Stimulated activated naive CD8-positive, alpha-beta T cell treated with anti-CD3 and anti-CD28 coated beads, Interleukin-15, amount 100 ng/mL, for 72 hours (primary cell): ENCODE results near the gene IHH.

ENCODE experiments used
- ATAC-seq: fragments of 150-1000 bp; cut with Tn5 transposase; 2 replicates; pipeline ENCODE4 v1.10.0; 2021; ENCODE audit warnings: mild to moderate bottlenecking, moderate library complexity
- DNase-seq, 2 donors: peaks; one replicate each; pipeline ENCODE4 v3.0.0; 2021 to 2022
- H3K27ac Mint-ChIP-seq, 2 donors: one replicate each; pipeline ENCODE4 v1.8.0; 2022; ENCODE audit warnings: mild to moderate bottlenecking in 2 of 2, mixed read lengths in 2 of 2, moderate library complexity in 2 of 2
- H3K27me3 Mint-ChIP-seq: one replicate; pipeline ENCODE4 v1.8.0; 2022; ENCODE audit warnings: mixed read lengths
- H3K4me1 Mint-ChIP-seq: one replicate; pipeline ENCODE4 v1.8.0; 2022; ENCODE audit warnings: mild to moderate bottlenecking, mixed read lengths
- H3K4me3 Mint-ChIP-seq, 2 donors: one replicate each; pipeline ENCODE4 v1.8.0; 2022; ENCODE audit warnings: mild to moderate bottlenecking in 2 of 2, mixed read lengths in 2 of 2, moderate library complexity in 1 of 2
- H3K9me3 Mint-ChIP-seq, 2 donors: one replicate each; pipeline ENCODE4 v1.8.0; 2022; ENCODE audit warnings: mixed read lengths in 2 of 2

Gene IHH

DNA sequence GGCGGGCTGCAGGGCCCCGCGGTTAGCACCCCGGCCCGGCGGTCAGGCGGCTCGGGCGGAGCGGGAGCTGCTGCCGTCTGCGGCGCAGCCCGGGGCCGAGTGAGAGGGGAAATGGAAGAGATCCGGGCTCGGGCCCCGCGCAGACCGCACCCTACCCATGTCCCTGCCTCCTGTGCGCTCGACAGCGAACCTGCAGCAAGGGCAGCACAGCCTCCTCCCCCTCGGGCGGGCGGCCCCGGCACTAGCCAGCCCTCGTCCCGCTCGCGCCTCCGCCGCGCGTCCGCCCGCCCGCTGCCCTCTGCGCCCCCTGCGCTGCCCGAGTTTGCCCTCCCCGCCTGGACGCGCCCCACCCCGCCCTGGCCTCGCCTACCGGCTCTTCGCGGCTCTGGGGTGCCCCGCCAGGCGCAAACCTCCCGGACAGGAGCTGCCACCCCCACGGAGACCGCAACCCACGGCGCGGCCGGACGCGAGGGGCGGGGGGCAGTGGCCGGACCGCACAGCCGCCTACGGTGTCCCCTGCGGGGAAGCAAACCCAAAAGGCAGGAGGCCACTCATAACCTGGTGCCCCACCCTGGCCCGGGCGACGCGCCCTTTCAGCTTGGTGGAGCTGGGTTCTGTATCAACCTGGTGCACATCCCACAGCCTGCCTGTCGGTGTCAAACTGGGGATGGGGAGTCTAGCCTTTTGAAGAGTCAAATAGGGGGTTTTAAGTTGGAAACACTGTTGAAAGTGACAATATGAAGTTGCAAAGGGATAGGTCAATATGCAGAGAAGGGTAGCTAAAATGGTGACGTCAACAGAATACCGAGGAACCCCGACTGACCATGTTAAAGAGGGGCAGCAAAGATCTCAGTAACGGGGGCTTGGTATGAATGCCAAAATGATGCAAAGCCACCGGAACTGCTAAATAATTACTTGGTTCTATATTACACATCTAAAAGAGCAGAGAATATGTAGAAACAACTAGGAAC is at the start of gene IHH:
IHH (minus strand) TSS at position 101 of the 971 bp plus-strand sequence. CDS start 454 bp downstream, outside the sequence.
- DNase-seq (peak in 1 of 2 donors; percentile 10), ATAC-seq (peak; percentile 36)
- peak within 1 kb of the TSS; percentile 67 to 75 for H3K4me3 Mint-ChIP-seq
- no peaks in the 10 kb centered on the region for H3K9me3 Mint-ChIP-seq
- H3K27me3 Mint-ChIP-seq = peaks cover 87% of the 10 kb centered on the region
- H3K4me1 Mint-ChIP-seq = peaks cover 30% of the 10 kb centered on the region
- H3K27ac Mint-ChIP-seq = peak within 1 kb of the TSS in 1 of 2 donors; percentile 48

DNA sequence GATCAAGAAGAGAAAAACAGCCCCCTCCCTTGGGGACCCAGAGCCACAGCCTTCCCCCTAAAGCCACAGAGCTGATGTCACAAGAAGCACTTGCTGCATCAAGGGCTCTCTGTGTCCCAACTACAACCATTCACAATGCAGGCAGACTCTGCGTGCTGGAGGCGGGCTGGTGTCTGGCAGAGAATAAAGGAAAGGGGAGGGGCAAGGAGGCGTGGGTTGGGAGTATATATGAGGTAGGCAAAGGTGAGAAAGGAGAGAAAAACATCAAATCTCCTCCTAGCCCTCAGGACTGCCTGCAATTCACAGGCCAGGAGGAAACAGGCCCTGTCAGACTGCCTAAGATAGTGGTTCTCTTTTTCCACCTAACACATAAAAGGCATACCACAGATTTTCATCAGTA is 48.8 kb upstream of the IHH start:
- no peaks in the 10 kb centered on the region for H3K27me3 Mint-ChIP-seq
- H3K9me3 Mint-ChIP-seq = no peaks in the 10 kb centered on the region
- peak; percentile 68 to 70 for DNase-seq
- H3K4me3 Mint-ChIP-seq = peak overlapping the region; percentile 31 to 69
- peak overlapping the region; percentile 79 to 89 for H3K27ac Mint-ChIP-seq
- H3K4me1 Mint-ChIP-seq = peaks cover 61% of the 10 kb centered on the region
- peak; percentile 96 for ATAC-seq

- Mint-ChIP-seq H3K4me3 (no peak overlapping the region), H3K27me3 (no peaks in the 10 kb centered on the region), H3K9me3 (no peaks in the 10 kb centered on the region), H3K4me1 (peaks cover 68% of the 10 kb centered on the region), H3K27ac (peak overlapping the region in 1 of 2 donors; percentile 21)
- DNase-seq = no peak
- ATAC-seq = no peak
Measured at GRCh38 chr2:219107758-219108157, 47.0 kb upstream of the IHH start.

DNA sequence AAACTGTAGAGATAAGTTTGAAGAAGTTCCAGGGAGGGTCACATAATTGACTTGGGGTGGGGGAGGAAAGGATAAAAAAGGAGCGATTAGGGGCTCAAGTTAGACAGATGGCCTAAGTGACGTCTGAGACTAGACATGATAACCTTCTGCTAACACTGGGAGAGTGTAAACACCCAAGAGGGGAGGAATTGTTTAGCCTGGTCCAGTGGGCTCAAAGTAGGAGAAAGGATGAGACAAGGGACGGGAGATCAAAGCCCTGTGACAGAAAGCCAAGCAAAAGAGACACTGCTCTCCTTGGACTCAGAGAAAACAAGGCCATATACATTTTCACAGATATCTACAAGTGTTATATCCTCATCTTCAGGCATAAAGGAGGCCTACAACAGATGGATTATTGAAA is 45.5 kb upstream of the IHH start:
- Mint-ChIP-seq H3K27ac (no peak overlapping the region), H3K4me3 (no peak overlapping the region), H3K9me3 (no peaks in the 10 kb centered on the region), H3K4me1 (peaks cover 63% of the 10 kb centered on the region), H3K27me3 (no peaks in the 10 kb centered on the region)
- no peak for ATAC-seq
- DNase-seq = no peak

GRCh38 chr2:219104107-219105035 is 43.6 kb upstream of the IHH start:
- DNase-seq = peak; percentile 10 to 18
- Mint-ChIP-seq H3K4me3 (peak overlapping the region in 1 of 2 donors; percentile 41), H3K9me3 (no peaks in the 10 kb centered on the region), H3K4me1 (peaks cover 48% of the 10 kb centered on the region), H3K27me3 (no peaks in the 10 kb centered on the region), H3K27ac (peak overlapping the region in 1 of 2 donors; percentile 82)
- ATAC-seq = peak; percentile 76

DNA sequence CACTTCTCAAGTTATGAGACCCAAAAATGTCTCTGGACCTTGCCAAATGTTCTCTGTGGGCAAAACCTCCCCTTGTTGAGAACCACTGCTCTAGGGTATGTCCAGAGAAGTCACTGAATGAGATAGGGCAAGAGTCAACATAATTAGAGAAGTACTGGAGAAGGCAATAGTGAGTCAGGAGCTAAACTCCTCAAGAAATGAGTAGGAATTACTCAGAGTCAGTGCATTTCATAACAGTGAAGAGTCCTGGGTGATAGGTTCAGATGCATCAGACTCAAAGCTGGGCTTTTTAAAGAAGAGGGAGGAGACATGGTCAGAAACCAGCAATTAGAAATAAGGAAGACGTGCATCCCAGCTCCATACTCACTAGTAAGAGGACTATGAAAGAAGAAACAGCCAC is 38.6 kb upstream of the IHH start:
- H3K9me3 Mint-ChIP-seq = no peaks in the 10 kb centered on the region
- DNase-seq (no peak), ATAC-seq (no peak)
- H3K4me3 Mint-ChIP-seq = no peak overlapping the region
- H3K27ac Mint-ChIP-seq = no peak overlapping the region
- no peaks in the 10 kb centered on the region for H3K27me3 Mint-ChIP-seq
- peaks cover 6% of the 10 kb centered on the region for H3K4me1 Mint-ChIP-seq

GRCh38 chr2:219095406-219095935 is 34.8 kb upstream of the IHH start:
- Mint-ChIP-seq H3K4me3 (no peak overlapping the region), H3K4me1 (no peaks in the 10 kb centered on the region), H3K27ac (no peak overlapping the region), H3K27me3 (no peaks in the 10 kb centered on the region), H3K9me3 (no peaks in the 10 kb centered on the region)
- DNase-seq (no peak), ATAC-seq (no peak)

GRCh38 chr2:219094171-219094570 is 33.5 kb upstream of the IHH start:
- no peak overlapping the region for H3K4me3 Mint-ChIP-seq
- H3K9me3 Mint-ChIP-seq = no peaks in the 10 kb centered on the region
- H3K27ac Mint-ChIP-seq = no peak overlapping the region
- ATAC-seq (no peak), DNase-seq (no peak)
- no peaks in the 10 kb centered on the region for H3K27me3 Mint-ChIP-seq
- no peaks in the 10 kb centered on the region for H3K4me1 Mint-ChIP-seq

DNA sequence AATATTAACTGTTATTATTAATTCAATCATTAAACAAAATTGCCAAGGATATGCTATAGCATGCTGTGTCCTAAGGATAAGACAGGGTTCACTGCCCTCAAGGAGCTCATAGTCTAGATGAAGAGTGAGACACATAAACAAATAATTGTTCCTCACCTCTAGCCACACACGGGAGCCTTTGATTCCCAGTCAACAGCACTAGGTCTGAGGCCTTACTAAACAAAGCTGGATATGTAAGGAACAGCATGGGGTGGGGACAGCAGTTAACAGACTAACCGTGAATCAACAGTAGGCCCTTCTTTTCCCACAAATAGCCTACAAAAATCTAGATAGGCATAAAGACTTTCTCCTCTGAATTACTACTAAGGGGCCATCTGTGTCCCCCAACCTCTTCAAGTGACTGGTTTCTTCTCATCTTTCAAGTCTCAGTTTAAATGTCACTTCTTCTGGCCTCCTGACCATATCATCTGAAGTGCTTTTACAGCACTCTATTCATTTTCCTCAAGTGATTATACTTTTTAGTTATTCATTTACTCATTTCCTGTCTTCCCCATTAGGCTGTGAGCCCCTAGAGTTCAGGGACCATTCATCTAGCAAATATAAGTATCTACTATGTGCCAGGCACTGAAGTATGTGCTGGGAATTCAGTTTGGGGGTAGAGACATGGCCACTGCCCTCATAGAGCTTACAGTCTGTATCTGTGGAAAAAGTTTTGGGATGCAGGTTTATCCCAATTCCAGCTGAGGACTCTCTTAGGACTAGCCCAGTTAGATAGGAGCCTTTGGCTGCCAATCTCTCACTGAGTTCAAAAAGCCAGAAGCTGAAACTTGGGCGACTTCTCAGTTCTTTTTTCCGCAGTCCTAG is 29.9 kb upstream of the IHH start:
- Mint-ChIP-seq H3K27ac (no peak overlapping the region), H3K4me3 (no peak overlapping the region), H3K4me1 (peaks cover 16% of the 10 kb centered on the region), H3K9me3 (no peaks in the 10 kb centered on the region), H3K27me3 (no peaks in the 10 kb centered on the region)
- DNase-seq = no peak
- ATAC-seq = no peak

GRCh38 chr2:219089330-219089729 is 28.6 kb upstream of the IHH start:
- Mint-ChIP-seq H3K27ac (no peak overlapping the region), H3K4me1 (peaks cover 16% of the 10 kb centered on the region), H3K9me3 (no peaks in the 10 kb centered on the region), H3K4me3 (no peak overlapping the region), H3K27me3 (no peaks in the 10 kb centered on the region)
- DNase-seq = no peak
- ATAC-seq = no peak

GRCh38 chr2:219087848-219088247 is 27.1 kb upstream of the IHH start:
- Mint-ChIP-seq H3K27ac (no peak overlapping the region), H3K9me3 (no peaks in the 10 kb centered on the region), H3K4me1 (peaks cover 16% of the 10 kb centered on the region), H3K4me3 (no peak overlapping the region), H3K27me3 (no peaks in the 10 kb centered on the region)
- DNase-seq = no peak
- no peak for ATAC-seq

DNA sequence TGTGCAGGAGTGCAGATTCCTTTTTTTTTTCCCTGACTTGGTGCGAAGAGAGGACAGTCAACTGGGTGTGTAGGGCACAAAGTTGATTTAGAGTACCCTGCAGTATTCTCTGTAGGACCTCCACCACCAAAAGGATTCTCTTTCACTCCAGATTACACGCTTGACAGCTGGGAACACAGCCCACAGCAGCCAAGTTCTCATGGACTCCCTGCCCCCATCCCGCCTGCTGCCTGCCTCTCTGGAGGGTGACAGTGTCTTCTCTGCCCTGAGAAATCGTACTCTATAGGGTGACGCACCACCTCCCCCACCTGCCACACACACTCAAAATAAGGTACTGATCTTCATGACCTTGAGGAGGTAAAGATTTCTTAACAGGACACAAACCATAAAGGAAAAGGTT is 26.6 kb upstream of the IHH start:
- ATAC-seq = no peak
- H3K4me3 Mint-ChIP-seq = no peak overlapping the region

DNA sequence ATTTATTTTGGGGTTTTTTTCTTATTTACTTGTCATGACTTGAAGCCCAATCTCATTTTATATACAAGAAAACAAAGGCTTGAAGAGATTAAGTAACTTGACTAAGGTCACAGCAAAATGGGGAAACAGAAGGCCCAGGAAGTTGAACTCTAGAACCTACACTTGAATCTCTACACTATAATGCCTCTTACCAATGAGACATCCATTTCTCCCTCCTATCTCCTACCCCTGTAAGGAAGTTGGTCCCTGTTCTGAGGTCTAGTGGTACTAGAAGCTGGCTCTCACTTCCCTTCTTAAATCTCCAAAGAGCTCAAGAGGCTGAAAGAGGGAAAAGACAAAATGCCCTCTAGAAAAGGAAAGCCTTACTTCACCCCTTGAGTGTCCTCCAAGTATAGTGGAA is 25.5 kb upstream of the IHH start:
- no peak overlapping the region for H3K27ac Mint-ChIP-seq

More for the DNA sequence above, 26.6 kb upstream of the IHH start:
- no peaks in the 10 kb centered on the region for H3K9me3 Mint-ChIP-seq
- DNase-seq = no peak
- H3K27ac Mint-ChIP-seq = no peak overlapping the region
- H3K4me1 Mint-ChIP-seq = peaks cover 16% of the 10 kb centered on the region
- H3K27me3 Mint-ChIP-seq = no peaks in the 10 kb centered on the region

DNA sequence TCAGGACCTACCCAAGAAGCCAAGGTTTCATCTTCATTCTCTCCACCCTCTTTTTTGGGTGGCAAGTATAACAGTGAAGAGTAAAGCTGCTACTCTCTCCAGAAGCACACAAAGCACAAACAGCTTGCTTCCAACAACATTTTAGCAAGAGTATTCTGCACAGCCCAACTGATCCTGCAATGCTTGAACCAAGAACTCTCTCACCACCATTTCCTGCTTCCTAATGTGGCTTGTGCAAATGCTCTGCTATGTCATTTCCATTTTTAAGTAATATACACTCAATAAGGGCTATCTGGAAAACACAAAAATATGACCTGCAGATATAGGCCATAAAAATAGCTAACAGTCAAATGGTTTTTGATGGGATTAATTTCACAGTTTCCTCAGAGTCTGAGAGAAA is 24.1 kb upstream of the IHH start:
- H3K4me3 Mint-ChIP-seq = no peak overlapping the region

More for the DNA sequence above, 25.5 kb upstream of the IHH start:
- DNase-seq (no peak), ATAC-seq (no peak)
- H3K9me3 Mint-ChIP-seq = no peaks in the 10 kb centered on the region
- peaks cover 16% of the 10 kb centered on the region for H3K4me1 Mint-ChIP-seq
- no peaks in the 10 kb centered on the region for H3K27me3 Mint-ChIP-seq
- H3K4me3 Mint-ChIP-seq = no peak overlapping the region

More for the DNA sequence above, 24.1 kb upstream of the IHH start:
- DNase-seq = no peak
- no peaks in the 10 kb centered on the region for H3K9me3 Mint-ChIP-seq
- H3K27me3 Mint-ChIP-seq = no peaks in the 10 kb centered on the region
- ATAC-seq = no peak
- H3K27ac Mint-ChIP-seq = no peak overlapping the region
- peaks cover 16% of the 10 kb centered on the region for H3K4me1 Mint-ChIP-seq
